GM18517 (cell line): ENCODE data around the gene ADGRF1.
A peak's percentile ranks its signal among the peaks of the same experiment; 100 is the strongest.
"Not testable (repeated sequence)": the region's sequence is repeated elsewhere in the genome, so short reads cannot be mapped to it uniquely, and the experiment has no call there.

Experiments
- ATAC-seq: cut with Tn5 transposase; IDR thresholded peaks from one replicate; pipeline ENCODE4 v1.9.1; 2021; ENCODE audit warnings: mild to moderate bottlenecking, moderate library complexity; ENCODE audit not compliant: unreplicated experiment

ADGRF1 gene

DNA sequence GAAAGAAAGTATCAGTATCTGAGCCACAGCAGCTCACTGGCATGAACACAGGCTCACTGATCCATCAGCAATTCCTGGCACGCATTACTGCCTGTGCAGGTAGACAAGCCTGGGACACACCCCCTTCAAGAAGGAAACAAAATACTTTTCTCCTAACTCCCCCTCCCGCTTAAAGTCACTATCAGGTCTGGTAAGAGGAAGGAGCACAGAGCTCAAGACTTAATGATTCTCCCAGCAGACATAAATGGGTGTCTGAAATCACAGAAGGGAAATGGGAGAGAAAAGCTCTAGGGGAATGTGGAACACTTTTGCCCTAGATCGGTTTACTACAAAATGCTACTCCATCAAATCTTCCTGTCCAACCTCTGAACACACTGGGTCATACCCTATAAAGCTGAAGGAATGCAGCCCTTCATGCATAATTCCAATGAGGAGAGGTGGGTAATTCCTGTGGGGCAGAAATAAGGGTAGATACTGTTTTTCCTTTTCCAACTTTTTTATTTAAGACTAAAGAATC, at the start of gene ADGRF1:
ADGRF1 (minus strand) TSS at position 58 of the 517 bp plus-strand sequence. CDS start 13,271 bp downstream, outside the sequence.
- ATAC-seq: no peak

DNA sequence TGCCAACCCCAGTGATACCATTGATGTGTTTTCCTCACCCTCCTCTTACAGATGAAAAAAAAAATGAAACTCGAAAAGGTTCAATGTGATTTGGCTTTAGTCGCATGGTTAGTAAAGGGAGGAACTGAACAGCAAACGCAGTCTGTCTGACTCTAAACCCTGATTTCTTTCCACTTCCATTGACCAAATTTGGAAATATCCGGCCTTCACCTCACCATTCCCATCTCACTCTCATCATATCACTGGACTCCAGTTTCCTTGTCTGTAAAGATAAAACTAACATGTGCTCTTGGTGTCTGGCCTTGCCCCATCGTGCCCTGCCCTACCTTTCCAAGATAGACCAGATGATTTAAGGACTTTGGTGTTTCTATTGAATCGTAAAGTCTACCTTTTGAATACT, 48.7 kb upstream of the ADGRF1 start:
- ATAC-seq: no peak

- ATAC-seq: not testable (repeated sequence)
Measured at GRCh38 chr6:47089473-47089872, 47.3 kb upstream of the ADGRF1 start.

DNA sequence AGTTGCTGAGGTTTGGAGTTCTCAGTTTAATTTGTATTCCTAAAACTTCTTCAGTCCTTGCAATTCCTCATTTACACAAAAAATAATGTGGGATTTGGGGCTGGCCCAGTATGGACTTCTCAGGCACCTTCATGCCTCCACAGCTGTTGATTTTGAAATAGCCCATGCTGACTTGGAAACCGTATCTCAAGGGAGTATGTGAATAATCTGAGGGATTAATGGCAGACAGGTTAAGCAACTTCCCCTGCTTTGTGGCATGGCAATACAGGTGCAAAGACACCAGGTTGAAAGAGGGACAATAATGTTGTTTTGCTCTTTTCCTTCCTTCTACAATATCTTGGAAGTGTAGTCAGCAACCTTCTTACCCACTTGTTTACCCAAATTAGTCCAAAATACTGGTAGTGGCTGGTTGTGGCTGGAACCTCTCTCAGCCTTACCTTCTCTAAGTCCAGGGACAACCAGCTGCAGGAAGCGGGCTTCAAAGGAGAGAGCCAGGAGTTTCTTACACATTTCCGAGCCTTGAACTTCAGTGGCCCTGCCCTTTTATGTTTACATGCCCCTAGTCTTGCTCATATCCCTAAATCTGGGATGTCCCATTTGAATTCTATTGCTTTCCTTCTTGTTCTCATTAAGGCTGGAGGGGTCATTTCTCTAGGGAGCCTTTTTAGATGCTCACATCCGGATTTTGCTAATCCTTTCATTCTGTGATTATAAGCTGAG, 44.1 kb upstream of the ADGRF1 start:
- no peak for ATAC-seq

- no peak for ATAC-seq
Measured at GRCh38 chr6:47084610-47085009, 42.5 kb upstream of the ADGRF1 start.

GRCh38 chr6:47083586-47084047, 41.5 kb upstream of the ADGRF1 start:
- ATAC-seq: no peak

- no peak for ATAC-seq
Measured at GRCh38 chr6:47080083-47080596, 38.0 kb upstream of the ADGRF1 start.

DNA sequence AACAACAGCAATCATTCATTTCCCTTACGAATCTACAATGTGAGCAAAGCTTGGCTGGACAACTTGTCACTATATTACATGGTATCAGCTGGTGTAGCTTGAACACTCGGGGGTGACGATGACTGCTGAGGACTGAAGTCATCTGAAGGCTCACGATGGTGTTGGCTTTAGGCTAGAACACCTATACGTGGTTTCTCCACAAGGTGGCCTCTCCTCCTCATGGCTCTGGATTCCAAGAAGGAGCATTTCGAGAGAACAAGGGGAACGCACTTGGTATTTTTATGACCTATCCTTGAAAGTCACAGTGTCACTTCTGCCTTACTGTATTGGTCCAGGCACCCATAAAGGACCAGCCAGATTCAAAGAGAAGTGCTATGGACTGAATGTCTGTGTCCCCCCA, 37.5 kb upstream of the ADGRF1 start:
- no peak for ATAC-seq

DNA sequence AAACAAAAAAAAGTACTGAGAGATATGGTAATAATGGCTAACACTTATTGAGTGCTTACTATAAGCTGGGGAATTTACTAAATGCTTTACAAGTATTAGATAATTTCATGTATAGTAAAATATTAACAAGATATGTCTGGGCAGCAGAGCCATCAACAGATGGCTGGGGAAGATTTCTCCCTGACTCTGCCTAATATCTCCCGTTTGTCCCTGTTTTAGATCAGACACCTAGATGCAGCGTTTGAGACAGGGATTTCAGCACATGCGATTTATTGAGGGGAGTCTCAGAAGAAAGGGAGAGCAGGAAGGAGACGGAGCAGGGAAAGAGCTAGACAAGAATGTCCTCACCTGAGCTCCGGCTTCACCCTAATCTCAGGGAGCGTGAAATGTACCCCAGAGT, 36.9 kb upstream of the ADGRF1 start:
- ATAC-seq: no peak

DNA sequence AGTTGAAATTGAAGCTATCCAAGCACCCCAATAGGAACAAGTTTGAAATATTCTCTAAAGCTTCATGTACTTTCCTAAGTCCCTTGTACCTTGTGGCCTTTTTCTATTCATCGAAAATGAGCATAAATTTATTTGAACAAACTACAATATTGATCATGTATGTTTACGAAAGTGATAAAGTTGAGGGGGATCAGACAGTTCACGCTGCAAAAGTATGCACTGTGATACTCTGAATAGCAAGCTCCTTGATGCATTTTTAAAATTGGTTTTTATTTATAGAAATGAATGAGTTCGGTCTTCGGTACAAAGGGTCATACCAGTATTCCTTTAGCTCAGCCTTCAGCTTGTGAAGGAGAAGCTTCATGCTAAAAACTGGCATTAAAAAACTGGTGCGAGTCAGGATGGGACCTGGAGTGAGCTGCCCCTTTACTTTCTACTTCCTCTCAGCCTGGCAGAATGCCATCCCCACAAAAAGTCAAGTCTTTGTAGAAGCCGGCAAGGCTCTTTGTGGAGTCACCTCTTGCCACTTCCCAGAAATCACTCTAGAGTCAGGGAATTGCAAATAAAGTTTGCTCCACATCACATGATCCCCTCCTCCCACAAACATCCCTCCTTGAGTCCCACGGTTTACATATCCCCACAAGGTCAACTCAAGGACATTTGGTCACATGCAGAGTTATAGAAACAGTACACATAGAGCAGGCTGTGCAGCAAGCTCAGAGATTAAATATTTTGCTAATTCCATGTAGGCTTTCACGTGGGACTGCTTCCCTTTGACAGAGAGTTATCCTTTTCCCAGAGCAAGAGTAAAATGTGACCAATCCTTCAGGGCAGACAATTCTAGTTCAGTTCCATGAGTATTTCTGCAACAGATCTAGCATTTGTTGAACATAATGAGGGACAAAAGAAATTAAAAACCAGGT, 34.6 kb upstream of the ADGRF1 start:
- no peak for ATAC-seq

GRCh38 chr6:47075741-47076421, 33.7 kb upstream of the ADGRF1 start:
- no peak for ATAC-seq

DNA sequence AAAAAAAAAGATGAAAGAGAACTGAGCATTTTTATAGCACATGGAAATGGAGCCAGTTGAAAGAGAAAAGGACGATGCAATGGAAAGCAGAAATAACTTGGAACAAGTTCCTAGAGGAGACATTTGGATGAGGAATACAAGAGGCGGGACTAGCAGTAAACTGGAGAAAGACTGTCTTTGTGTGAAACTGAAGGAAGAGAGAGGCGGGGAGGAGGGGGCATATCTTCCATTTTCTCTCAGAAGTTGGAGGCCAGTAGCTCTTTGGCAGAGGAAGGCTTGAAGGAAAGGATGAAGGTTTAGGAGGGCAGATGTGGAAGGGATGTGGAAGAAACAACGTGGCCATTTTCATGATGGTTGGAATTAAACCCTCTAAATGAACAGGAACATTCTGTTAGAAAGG, 33.0 kb upstream of the ADGRF1 start:
- ATAC-seq: no peak

DNA sequence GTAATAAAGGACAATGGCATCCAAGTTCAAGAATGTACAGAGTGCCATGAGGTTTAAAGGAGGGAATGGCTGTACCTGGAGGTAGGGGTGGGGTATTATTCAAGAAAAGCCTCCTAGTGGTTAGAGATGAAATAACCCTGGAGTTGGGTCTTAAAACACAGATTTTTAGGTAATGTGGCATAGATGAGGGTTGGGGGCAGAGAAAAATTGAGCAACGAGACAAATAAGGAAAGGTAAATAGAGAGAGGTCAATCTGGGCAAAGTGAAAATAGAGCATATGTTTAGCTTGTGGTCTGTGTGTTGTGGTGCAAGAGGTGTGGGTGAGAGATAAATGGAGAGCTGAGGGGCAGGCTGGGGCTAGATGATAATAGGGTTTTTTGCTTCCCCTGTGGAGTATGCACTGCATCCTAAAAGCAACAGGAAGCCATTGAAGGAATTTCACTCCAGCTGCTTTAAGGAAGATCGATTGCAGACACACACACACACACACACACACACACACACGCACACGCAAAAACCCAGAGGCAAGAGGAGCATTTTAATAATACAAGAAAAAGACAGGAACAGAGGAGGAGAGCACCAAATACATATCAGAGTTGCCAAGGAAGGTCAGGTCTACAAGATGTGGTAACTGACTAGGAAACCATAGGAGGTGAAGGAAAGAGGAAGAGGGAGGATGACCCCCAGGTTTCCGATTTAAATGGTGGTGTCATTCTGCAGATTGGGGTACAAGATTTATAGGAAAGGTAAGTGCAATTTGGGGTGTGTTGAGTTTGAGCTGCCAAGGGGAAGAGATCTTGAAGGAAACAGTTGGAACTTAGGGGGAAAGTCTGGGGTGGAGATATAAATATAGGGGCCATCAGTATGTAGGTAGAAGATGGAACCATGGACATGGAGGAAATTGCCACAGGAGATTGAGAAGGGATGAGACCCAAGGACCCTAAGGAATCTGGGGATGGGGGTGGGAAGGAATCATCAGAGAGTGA, 31.3 kb upstream of the ADGRF1 start:
- ATAC-seq: no peak

- ATAC-seq: no peak
Measured at GRCh38 chr6:47072667-47073066, 30.5 kb upstream of the ADGRF1 start.

- ATAC-seq: no peak
Measured at GRCh38 chr6:47071681-47072080, 29.5 kb upstream of the ADGRF1 start.

DNA sequence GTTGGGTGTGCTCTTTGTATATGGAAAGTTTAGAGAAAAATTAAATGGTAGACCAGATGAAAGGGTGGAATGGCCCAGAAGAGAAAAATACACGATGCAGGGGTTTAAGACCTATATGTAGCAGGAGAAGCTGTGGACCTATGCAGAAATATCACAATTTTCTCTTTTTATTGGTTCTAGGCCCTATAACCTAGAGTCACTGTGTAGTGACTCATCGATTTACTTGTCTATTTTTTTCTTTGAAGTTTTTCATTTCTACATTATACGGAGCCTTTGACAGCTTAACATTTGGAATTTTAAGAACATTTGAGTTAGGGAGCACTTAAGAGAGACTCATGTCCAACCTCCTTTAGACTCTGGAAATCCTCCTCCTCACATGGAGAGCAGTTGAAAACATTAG, 28.3 kb upstream of the ADGRF1 start:
- ATAC-seq: no peak

GRCh38 chr6:47069156-47069555, 27.0 kb upstream of the ADGRF1 start:
- ATAC-seq: no peak

GRCh38 chr6:47066418-47066817, 24.3 kb upstream of the ADGRF1 start:
- no peak for ATAC-seq

- peak; percentile 64 for ATAC-seq
Measured at GRCh38 chr6:47064274-47064673, 22.1 kb upstream of the ADGRF1 start.

DNA sequence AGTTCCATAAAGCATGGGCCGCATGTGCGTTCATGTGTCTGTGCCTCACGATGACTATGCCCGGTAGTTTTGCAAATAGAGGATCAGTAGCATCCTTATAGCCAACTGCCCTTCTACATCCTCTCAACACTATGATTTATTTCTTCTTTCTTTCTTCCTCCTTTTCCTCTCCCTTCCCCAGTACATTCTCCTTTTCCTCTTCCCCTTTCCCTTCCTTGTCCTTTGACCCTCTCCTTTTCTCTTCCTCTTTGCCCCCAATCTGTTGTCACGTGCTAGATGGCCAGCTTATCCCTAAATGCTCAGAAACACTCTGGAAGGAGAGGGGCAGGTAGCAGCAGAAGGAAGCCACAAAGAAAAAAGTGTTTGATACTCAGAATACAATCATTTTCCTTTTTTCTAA, 20.2 kb upstream of the ADGRF1 start:
- ATAC-seq: no peak
